Measurements from ENCODE around the gene ADAMTS18. TPM values are rescaled to one million over a fixed set of nuclear protein-coding genes. Genes with fewer than 3 reads are reported as not detected.

ADAMTS18 gene
- total and polyA plus RNA-seq, 7 donors = 0.04 to 0.16 TPM; not detected in 5

- Histone ChIP-seq H3K9me3 (no peaks in the 10 kb centered on the region), H3K4me3 (no peak overlapping the region), H3K36me3 (no peaks in the 10 kb centered on the region), H3K4me1 (no peaks in the 10 kb centered on the region), H3K27ac (no peak overlapping the region), H3K27me3 (no peaks in the 10 kb centered on the region)
- intact Hi-C loops (cut with DNase I) = no loop called here
- no peak for TF ChIP-seq CTCF (IDR thresholded peaks at IDR 0.05)
- no peak for TF ChIP-seq POLR2AphosphoS5 (IDR thresholded peaks at IDR 0.05)
- TF ChIP-seq POLR2A (IDR thresholded peaks at IDR 0.05) = no peak
- no peak for TF ChIP-seq EP300 (IDR thresholded peaks at IDR 0.05)
- DNase-seq = no peak
- 81 to 91% methylated on average over 5 of the region's 5 CpGs for WGBS, 2 donors
Measured at GRCh38 chr16:77297996-77298395, 136.8 kb downstream of the ADAMTS18 start.

GRCh38 chr16:77295896-77296295 lies 138.9 kb downstream of the ADAMTS18 start:
- 63 to 88% methylated on average over 3 of the region's 3 CpGs for WGBS, 2 donors
- TF ChIP-seq POLR2A (IDR thresholded peaks at IDR 0.05) (no peak), POLR2AphosphoS5 (IDR thresholded peaks at IDR 0.05) (no peak), EP300 (IDR thresholded peaks at IDR 0.05) (no peak), CTCF (IDR thresholded peaks at IDR 0.05) (no peak)
- no peaks in the 10 kb centered on the region for H3K4me1 ChIP-seq

GRCh38 chr16:77290451-77291115 lies 144.3 kb downstream of the ADAMTS18 start:
- TF ChIP-seq EP300 (IDR thresholded peaks at IDR 0.05) (no peak), POLR2AphosphoS5 (IDR thresholded peaks at IDR 0.05) (no peak), POLR2A (IDR thresholded peaks at IDR 0.05) (no peak), CTCF (IDR thresholded peaks at IDR 0.05) (no peak)
- Histone ChIP-seq H3K4me1 (peaks cover 0 to 6% (median 0%) of the 10 kb centered on the region in 4 donors), H3K36me3 (no peaks in the 10 kb centered on the region), H3K4me3 (no peak overlapping the region), H3K9me3 (no peaks in the 10 kb centered on the region), H3K27me3 (no peaks in the 10 kb centered on the region), H3K27ac (no peak overlapping the region)
- 58 to 76% methylated on average over 10 of the region's 10 CpGs for WGBS, 2 donors
- DNase-seq = no peak
- intact Hi-C loops (cut with DNase I) = no loop called here

More at GRCh38 chr16:77295896-77296295, 138.9 kb downstream of the ADAMTS18 start:
- Histone ChIP-seq H3K4me3 (no peak overlapping the region), H3K9me3 (no peaks in the 10 kb centered on the region), H3K36me3 (no peaks in the 10 kb centered on the region), H3K27ac (no peak overlapping the region), H3K27me3 (no peaks in the 10 kb centered on the region)
- DNase-seq = no peak
- intact Hi-C loops (cut with DNase I) = no loop called here

GRCh38 chr16:77289331-77289809 lies 145.5 kb downstream of the ADAMTS18 start:
- peaks cover 0 to 6% (median 0%) of the 10 kb centered on the region in 4 donors for H3K4me1 ChIP-seq
- no peak overlapping the region for H3K4me3 ChIP-seq
- 22 to 56% methylated on average over 2 of the region's 2 CpGs for WGBS, 2 donors
- no peaks in the 10 kb centered on the region for H3K9me3 ChIP-seq
- H3K27ac ChIP-seq = no peak overlapping the region
- DNase-seq = no peak
- H3K27me3 ChIP-seq = no peaks in the 10 kb centered on the region
- intact Hi-C loops (cut with DNase I) = no loop called here
- H3K36me3 ChIP-seq = no peaks in the 10 kb centered on the region
- TF ChIP-seq EP300 (IDR thresholded peaks at IDR 0.05) (no peak), CTCF (IDR thresholded peaks at IDR 0.05) (no peak), POLR2AphosphoS5 (IDR thresholded peaks at IDR 0.05) (no peak), POLR2A (IDR thresholded peaks at IDR 0.05) (no peak)

All from sigmoid colon (tissue), 7 donors.